ENCODE measurements around the gene PRDM10. TPM values are rescaled to one million over a fixed set of nuclear protein-coding genes. Genes with fewer than 3 reads are reported as not detected.
"Not testable (repeated sequence)": the region's sequence is repeated elsewhere in the genome, so short reads cannot be mapped to it uniquely, and the experiment has no call there.

Gene PRDM10
- total RNA-seq, 1 experiment from 2014 or later, result 7.7 TPM

DNA sequence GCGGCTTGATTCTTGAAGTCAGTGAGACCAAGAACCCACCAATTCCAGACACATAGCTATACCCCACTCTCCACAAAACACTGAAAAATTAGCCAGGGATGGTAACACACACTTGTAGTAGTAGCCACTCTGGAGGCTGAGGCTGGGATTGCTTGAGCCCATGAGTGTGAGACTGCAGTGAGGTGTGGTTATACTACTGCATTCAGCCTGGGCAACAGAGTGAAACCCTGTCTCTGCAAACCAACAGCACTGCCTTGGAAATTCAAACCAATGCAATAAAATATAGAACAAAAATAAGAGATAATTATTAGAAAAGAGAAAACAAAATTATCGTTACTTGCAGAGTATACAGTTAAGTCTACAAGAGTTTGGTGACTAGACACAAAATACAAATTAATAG, 20.2 kb upstream of the PRDM10 start:
- Histone ChIP-seq H3K27me3 (ENCODE audit: insufficient read depth, low read length) (no peaks in the 10 kb centered on the region), H3K18ac (ENCODE audit: insufficient read length, low read depth, low read length) (no peak overlapping the region), H2BK15ac (ENCODE audit: low read depth, low read length) (no peak overlapping the region), H3K79me2 (ENCODE audit: insufficient read depth, low read length) (no peaks in the 10 kb centered on the region), H3K23ac (ENCODE audit: insufficient read length, low read depth, low read length) (no peak overlapping the region), H3K56ac (ENCODE audit: insufficient read length, low read depth, low read length) (no peak overlapping the region), H4K91ac (ENCODE audit: insufficient read length, low read depth, low read length) (no peak overlapping the region), H4K20me1 (ENCODE audit: control insufficient read depth, insufficient read depth, insufficient read length) (no peaks in the 10 kb centered on the region), H2BK20ac (ENCODE audit: low read depth, low read length, poor library complexity, severe bottlenecking) (no peak overlapping the region), H2BK120ac (ENCODE audit: low read depth, low read length, poor library complexity, severe bottlenecking) (no peak overlapping the region), H3K9me3 (ENCODE audit: control insufficient read depth, low read depth, low read length) (no peaks in the 10 kb centered on the region), H2AK5ac (ENCODE audit: insufficient read length, low read length) (no peak overlapping the region), H3K14ac (ENCODE audit: insufficient read depth, low read length) (no peak overlapping the region), H3K4me2 (ENCODE audit: insufficient read depth, insufficient read length, low read length) (no peak overlapping the region), H4K5ac (ENCODE audit: insufficient read length, low read depth, low read length) (no peak overlapping the region), H3K23me2 (ENCODE audit: insufficient read length, low read depth, low read length, poor library complexity, severe bottlenecking) (no peaks in the 10 kb centered on the region), H3T11ph (ENCODE audit: low read length) (no peak overlapping the region), H2AFZ (ENCODE audit: low read length) (no peak overlapping the region), H3K27ac (ENCODE audit: insufficient read length, low read depth, low read length) (no peak overlapping the region), H3K4ac (ENCODE audit: low read depth, low read length) (no peak overlapping the region), H3K79me1 (ENCODE audit: insufficient read depth, low read depth, low read length, poor library complexity, severe bottlenecking) (no peaks in the 10 kb centered on the region), H3K4me1 (ENCODE audit: insufficient read depth, low read length) (no peaks in the 10 kb centered on the region), H2BK12ac (ENCODE audit: insufficient read length, low read depth, low read length) (no peak overlapping the region), H2BK5ac (ENCODE audit: insufficient read length, low read length) (no peak overlapping the region), H3K9ac (ENCODE audit: extremely low read depth, insufficient read length, low read length) (no peak overlapping the region), H4K8ac (replicated peaks; ENCODE audit: insufficient read length, low read depth, low read length) (no peak overlapping the region)
- Mint-ChIP-seq H3K4me3 (no peak overlapping the region), H3K27ac (no peak overlapping the region), H3K9me3 (peaks cover 5 to 8% of the 10 kb centered on the region in 2 experiments), H3K4me1 (peaks cover 5 to 6% of the 10 kb centered on the region in 2 experiments), H3K36me3 (ENCODE audit: insufficient read depth in 1 of 3, low read depth in 3 of 3) (no peaks in the 10 kb centered on the region; a peak in 1 of 7 replicates), H3K27me3 (ENCODE audit: low read depth) (no peaks in the 10 kb centered on the region; the same call in 1 of the 2 replicates)
- WGBS (ENCODE audit: extremely low coverage, insufficient read length, low lambda C conversion rate), result no CpG with 5 or more reads among the region's 2 CpGs
- DNase-seq, result no peak
- TF ChIP-seq, protein P1, sequence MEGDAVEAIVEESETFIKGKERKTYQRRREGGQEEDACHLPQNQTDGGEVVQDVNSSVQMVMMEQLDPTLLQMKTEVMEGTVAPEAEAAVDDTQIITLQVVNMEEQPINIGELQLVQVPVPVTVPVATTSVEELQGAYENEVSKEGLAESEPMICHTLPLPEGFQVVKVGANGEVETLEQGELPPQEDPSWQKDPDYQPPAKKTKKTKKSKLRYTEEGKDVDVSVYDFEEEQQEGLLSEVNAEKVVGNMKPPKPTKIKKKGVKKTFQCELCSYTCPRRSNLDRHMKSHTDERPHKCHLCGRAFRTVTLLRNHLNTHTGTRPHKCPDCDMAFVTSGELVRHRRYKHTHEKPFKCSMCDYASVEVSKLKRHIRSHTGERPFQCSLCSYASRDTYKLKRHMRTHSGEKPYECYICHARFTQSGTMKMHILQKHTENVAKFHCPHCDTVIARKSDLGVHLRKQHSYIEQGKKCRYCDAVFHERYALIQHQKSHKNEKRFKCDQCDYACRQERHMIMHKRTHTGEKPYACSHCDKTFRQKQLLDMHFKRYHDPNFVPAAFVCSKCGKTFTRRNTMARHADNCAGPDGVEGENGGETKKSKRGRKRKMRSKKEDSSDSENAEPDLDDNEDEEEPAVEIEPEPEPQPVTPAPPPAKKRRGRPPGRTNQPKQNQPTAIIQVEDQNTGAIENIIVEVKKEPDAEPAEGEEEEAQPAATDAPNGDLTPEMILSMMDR (conservative IDR thresholded peaks at IDR 0.05), result no peak

GRCh38 chr11:130021606-130022005, 19.0 kb upstream of the PRDM10 start:
- H3K4me3 Mint-ChIP-seq; H3K27ac Mint-ChIP-seq; H3K4me1 ChIP-seq (ENCODE audit: insufficient read depth, low read length); H3K4ac ChIP-seq (ENCODE audit: low read depth, low read length); H3K36me3 Mint-ChIP-seq (ENCODE audit: insufficient read depth in 1 of 3, low read depth in 3 of 3); H3K9ac ChIP-seq (ENCODE audit: extremely low read depth, insufficient read length, low read length); H4K5ac ChIP-seq (ENCODE audit: insufficient read length, low read depth, low read length); H3K79me2 ChIP-seq (ENCODE audit: insufficient read depth, low read length); H4K8ac ChIP-seq (replicated peaks; ENCODE audit: insufficient read length, low read depth, low read length); DNase-seq; H3K18ac ChIP-seq (ENCODE audit: insufficient read length, low read depth, low read length); H3K27me3 Mint-ChIP-seq (ENCODE audit: low read depth); H3K56ac ChIP-seq (ENCODE audit: insufficient read length, low read depth, low read length); H4K91ac ChIP-seq (ENCODE audit: insufficient read length, low read depth, low read length); H3K4me2 ChIP-seq (ENCODE audit: insufficient read depth, insufficient read length, low read length); H3K9me3 Mint-ChIP-seq; H2BK20ac ChIP-seq (ENCODE audit: low read depth, low read length, poor library complexity, severe bottlenecking); H4K20me1 ChIP-seq (ENCODE audit: control insufficient read depth, insufficient read depth, insufficient read length); H3K27ac ChIP-seq (ENCODE audit: insufficient read length, low read depth, low read length); H2BK120ac ChIP-seq (ENCODE audit: low read depth, low read length, poor library complexity, severe bottlenecking); H3K14ac ChIP-seq (ENCODE audit: insufficient read depth, low read length); H3K79me1 ChIP-seq (ENCODE audit: insufficient read depth, low read depth, low read length, poor library complexity, severe bottlenecking); H3K23me2 ChIP-seq (ENCODE audit: insufficient read length, low read depth, low read length, poor library complexity, severe bottlenecking); H3K4me1 Mint-ChIP-seq; H3K23ac ChIP-seq (ENCODE audit: insufficient read length, low read depth, low read length); H3T11ph ChIP-seq (ENCODE audit: low read length); H2BK15ac ChIP-seq (ENCODE audit: low read depth, low read length); H2BK5ac ChIP-seq (ENCODE audit: insufficient read length, low read length); H3K27me3 ChIP-seq (ENCODE audit: insufficient read depth, low read length); H2AK5ac ChIP-seq (ENCODE audit: insufficient read length, low read length); H3K9me3 ChIP-seq (ENCODE audit: control insufficient read depth, low read depth, low read length); H2AFZ ChIP-seq (ENCODE audit: low read length); H2BK12ac ChIP-seq (ENCODE audit: insufficient read length, low read depth, low read length): not testable (repeated sequence)
- no CpG with 5 or more reads among the region's 38 CpGs for WGBS (ENCODE audit: extremely low coverage, insufficient read length, low lambda C conversion rate)

Data from H9 (cell line).